22Rv1 (cell line): ENCODE data around the gene COPZ2.
A peak's percentile ranks its signal among the peaks of the same experiment; 100 is the strongest.

Source experiments
- H3K27ac ChIP-seq: fragments of 450-650 bp; 2 replicates; pipeline ENCODE4 v1.5.1; 2017
- ZFX ChIP-seq: fragments of 450-650 bp; IDR thresholded peaks from 2 replicates; pipeline ENCODE4 v1.6.1; 2017; ENCODE audit warnings: antibody characterized with exemption, borderline replicate concordance
- TF ChIP-seq, protein P1 (sequence below): fragments of 450-650 bp; IDR thresholded peaks from 2 replicates; pipeline ENCODE4 v1.5.1; 2017; ENCODE audit warnings: mild to moderate bottlenecking

The COPZ2 gene

DNA sequence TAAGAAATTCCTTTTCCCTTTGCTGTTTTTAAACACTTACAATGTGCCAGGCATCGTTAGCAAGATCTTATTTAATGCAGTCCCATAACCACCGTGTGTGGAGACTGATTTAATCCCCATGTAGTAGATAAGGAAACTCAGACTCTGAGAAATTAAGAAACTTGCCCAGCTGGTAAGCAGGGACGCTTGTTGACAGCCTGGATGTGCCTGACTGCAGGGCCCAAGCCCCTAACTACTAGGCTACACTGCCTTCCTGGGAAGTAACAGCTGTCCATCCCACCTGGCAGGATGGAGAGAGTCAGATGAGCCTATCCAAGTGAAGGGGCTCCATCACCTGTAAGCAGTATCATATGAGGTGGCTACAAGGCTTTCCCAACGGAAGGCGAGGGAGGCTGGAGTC, 43.6 kb downstream of the COPZ2 start:
- TF ChIP-seq, protein P1, sequence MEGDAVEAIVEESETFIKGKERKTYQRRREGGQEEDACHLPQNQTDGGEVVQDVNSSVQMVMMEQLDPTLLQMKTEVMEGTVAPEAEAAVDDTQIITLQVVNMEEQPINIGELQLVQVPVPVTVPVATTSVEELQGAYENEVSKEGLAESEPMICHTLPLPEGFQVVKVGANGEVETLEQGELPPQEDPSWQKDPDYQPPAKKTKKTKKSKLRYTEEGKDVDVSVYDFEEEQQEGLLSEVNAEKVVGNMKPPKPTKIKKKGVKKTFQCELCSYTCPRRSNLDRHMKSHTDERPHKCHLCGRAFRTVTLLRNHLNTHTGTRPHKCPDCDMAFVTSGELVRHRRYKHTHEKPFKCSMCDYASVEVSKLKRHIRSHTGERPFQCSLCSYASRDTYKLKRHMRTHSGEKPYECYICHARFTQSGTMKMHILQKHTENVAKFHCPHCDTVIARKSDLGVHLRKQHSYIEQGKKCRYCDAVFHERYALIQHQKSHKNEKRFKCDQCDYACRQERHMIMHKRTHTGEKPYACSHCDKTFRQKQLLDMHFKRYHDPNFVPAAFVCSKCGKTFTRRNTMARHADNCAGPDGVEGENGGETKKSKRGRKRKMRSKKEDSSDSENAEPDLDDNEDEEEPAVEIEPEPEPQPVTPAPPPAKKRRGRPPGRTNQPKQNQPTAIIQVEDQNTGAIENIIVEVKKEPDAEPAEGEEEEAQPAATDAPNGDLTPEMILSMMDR = no peak

DNA sequence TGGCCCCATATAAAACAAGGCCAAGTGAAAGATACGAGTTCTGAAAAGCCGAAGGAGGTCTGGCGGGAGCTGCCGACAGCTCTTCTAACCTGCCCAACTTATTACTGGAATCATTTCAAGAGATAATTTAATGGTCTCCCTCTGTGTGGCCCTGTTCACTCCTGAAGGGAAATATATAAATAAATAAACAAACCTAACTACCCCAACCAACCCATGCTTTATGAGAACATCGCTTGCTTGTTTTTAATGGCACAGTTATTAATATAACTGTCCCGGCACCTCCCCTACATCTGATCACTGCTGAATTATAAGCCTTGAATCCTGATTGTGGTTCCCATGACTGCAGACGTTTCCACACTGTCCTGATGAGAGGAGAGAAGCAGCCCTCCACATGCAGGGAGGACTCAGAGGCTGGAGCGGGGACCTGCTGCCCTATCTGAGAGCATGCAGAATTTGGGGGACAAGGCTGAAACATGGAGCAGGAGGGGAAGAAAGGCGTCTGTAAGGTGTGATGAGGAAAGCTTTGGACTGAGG, 44.5 kb downstream of the COPZ2 start:
- TF ChIP-seq, protein P1 = no peak
- TF ChIP-seq ZFX = no peak
- H3K27ac ChIP-seq = no peak overlapping the region

More for the DNA sequence above, 43.6 kb downstream of the COPZ2 start:
- H3K27ac ChIP-seq = no peak overlapping the region

DNA sequence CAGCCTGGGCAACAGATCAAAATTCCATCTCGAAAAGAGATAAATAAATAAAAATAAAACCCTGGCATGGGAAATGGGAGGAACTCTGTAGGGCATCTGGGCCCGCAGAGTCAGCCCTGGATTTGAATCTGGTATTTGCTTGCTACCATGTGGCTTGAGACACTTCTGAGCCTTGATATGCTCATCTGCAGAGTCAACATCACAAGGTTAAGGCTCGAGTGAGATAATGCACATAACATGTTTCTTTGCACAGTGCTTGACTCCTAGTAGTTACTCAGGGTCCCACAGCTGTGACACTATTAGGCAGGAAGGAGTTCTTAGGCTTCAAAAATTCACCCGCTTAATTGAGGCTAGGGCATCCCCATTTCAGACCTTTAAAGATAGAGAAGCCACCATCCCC, 45.4 kb downstream of the COPZ2 start:
- TF ChIP-seq, protein P1 = no peak
- H3K27ac ChIP-seq = no peak overlapping the region

DNA sequence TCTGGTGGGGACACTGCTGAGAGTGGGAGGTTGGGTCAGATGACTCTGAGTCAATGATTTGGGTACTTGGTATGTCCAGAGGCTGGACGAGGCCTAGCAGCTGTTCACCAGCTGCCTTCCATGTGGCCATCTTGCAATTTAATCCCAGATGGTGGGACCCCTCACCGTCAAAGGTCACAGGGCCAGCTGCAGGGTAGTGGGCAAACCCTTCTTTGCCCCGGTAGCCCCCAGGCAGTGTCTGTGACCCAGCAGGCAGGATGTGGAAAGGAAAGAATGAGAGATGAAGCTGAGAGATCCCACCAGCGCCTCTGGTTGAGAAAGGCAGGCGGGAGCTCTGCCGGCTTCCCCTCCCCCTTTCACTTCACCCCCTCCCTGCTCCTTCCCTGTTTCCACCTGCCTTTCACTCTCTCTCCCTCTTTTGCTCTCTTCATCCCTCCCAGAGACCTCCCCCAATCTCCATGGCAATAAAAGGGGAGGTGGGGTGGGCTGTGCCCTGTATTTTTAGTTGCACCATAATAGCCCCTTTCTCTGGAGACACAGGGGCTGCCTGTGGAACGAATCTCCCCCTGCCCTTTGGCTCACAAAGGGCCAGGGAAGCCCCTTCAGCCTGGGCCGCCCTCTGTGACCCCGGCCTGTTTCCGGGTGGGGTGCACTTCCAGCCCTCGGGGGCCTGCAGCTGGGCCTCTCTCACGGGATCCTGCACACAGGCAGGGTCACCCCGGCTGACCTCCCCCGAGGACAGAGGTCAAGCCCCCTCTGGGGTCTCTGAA, 46.5 kb downstream of the COPZ2 start:
- TF ChIP-seq ZFX = no peak
- TF ChIP-seq, protein P1 = no peak

DNA sequence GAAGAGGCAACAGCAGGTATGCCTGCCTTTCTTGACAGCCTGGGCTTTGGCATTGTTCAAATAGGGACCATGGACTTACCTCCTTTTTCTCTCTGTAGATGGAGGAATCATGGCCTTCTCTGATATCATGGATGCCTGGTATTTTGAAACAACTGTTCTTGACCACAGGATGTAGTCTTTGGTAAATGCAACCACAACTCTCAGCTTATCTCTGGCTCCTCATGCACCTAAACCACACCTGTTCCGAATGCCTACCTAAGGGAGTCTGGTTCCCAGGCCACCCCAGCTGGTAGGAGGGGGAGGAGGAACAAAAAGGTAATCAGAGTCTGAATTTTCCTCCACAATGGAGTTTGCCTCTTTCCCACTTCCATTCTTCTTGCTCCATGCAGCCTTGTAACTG, 47.9 kb downstream of the COPZ2 start:
- TF ChIP-seq, protein P1 = no peak
- no peak for TF ChIP-seq ZFX
- H3K27ac ChIP-seq = no peak overlapping the region

More for the DNA sequence above, 46.5 kb downstream of the COPZ2 start:
- H3K27ac ChIP-seq = no peak overlapping the region

DNA sequence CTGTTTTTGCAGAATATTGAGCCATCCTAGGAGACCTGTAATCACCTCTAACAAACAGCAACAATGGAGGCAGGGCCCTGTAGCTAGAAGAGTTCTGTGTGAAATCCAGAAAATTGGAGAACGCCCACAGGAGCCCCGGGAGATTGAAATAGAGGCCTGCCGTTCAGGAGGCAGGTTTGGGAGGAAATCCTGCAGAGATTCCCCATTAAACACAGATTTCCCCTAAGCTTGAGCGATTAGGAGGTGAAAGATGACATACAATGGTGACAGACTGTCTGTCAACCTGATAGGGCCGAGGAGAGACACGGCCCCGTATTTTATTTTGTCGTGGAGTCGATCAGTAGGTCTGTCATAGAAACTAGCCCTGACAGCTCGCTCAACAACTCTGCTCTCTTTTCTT, 48.4 kb downstream of the COPZ2 start:
- no peak overlapping the region for H3K27ac ChIP-seq
- no peak for TF ChIP-seq ZFX
- TF ChIP-seq, protein P1 = no peak

DNA sequence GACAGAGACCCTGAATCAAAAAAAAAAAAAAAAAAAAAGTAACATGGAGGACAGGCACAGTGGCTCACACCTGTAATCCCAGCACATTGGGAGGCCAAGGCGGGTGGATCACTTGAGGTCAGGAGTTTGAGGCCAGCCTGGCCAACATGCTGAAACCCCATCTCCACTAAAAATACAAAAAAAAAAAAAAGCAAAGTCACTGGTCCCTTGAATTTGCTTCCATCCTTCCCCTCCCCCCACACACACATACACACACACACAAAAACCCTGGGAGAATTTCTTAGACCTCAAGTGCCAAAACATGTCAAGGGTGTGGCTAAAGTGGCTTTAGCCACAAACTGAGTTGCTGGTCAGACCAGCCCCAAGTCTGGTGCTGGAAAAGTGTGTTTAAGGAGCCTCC, 49.2 kb downstream of the COPZ2 start:
- peak overlapping the region; percentile 85 for H3K27ac ChIP-seq
